Right cardiac atrium (tissue), 5 donors: Measurements from ENCODE around the gene MISP3. TPM values are rescaled to one million over a fixed set of nuclear protein-coding genes. Genes with fewer than 3 reads are reported as not detected.

Source experiments
- ATAC-seq, 2 donors: fragments of 200-7000 bp; cut with Tn5 transposase; one replicate each; pipeline versions ENCODE4 v1.8.0 to v1.9.1; 2020; ENCODE audit warnings: moderate library complexity in 2 of 2, mild to moderate bottlenecking in 1 of 2
- DNase-seq, 3 donors: peaks; one replicate each; pipeline ENCODE4 v3.0.0-alpha.2; 2020
- H3K27ac ChIP-seq: one replicate; pipeline ENCODE4 v1.5.1; 2013; ENCODE audit warnings: mild to moderate bottlenecking, low read length, control low read depth, moderate library complexity
- H3K27me3 ChIP-seq: one replicate; pipeline ENCODE4 v1.6.1; 2013; ENCODE audit not compliant: control insufficient read depth, insufficient read depth
- H3K4me1 ChIP-seq: one replicate; pipeline ENCODE4 v1.6.1; 2013; ENCODE audit warnings: low read length; ENCODE audit not compliant: control insufficient read depth, insufficient read depth
- H3K4me3 ChIP-seq: one replicate; pipeline ENCODE4 v1.5.1; 2013; ENCODE audit warnings: low read length, control low read depth
- H3K9me3 ChIP-seq: one replicate; pipeline ENCODE4 v1.6.1; 2013; ENCODE audit warnings: low read length; ENCODE audit not compliant: control insufficient read depth
- WGBS: extraction: QIAGEN DNeasy Blood & Tissue Kit; methylation state at CpG from one replicate; pipeline ENCODE4 v1.1.7; 2013; 5-methylcytosine and 5-hydroxymethylcytosine counted together
- intact Hi-C, 4 donors: fragments of 100-400 bp; cut with DNase I; formaldehyde crosslinking; loops; one replicate each; pipeline versions ENCODE4 v1.11.0 to v1.14.0; 2022 to 2023
- polyA plus RNA-seq: library from polyadenylated mRNA; stranded (reverse); fragments of 200-250 nt; gene quantifications from one replicate; pipeline ENCODE4 v1.2.3, GENCODE V29; 2013
- total RNA-seq, 4 donors: library from RNA; stranded (reverse); fragmentation: NEBNext Ultra II Directional; extraction: Animal tissue kit (Norgen Biotek cat#: 25700); gene quantifications; one replicate each; pipeline ENCODE4 v1.2.1, GENCODE V29; 2021
- donor health status: healthy with polysubstance abuse.
- donor health status: DM: no; HTN: yes; CAD: no.
- donor health status: DM: no; HTN: no; CAD: no.
- donor health status: DM: no; HTN: yes; CAD: no; lungs with severe emphysema.
- donor health status: DM: yes; HTN: yes; CAD: no.

MISP3 gene
- total and polyA plus RNA-seq, 5 donors = 6.4 to 11.1 (median 9.4) TPM

GRCh38 chr19:14107581-14108461 lies 35.2 kb downstream of the MISP3 start:
- peaks cover 9% of the 10 kb centered on the region for H3K4me1 ChIP-seq
- DNase-seq = peak; percentile 58 to 87 (median 83)
- H3K4me3 ChIP-seq = no peak overlapping the region
- peak overlapping the region; percentile 93 for H3K27ac ChIP-seq
- H3K9me3 ChIP-seq = no peaks in the 10 kb centered on the region
- peak; percentile 80 to 86 for ATAC-seq
- WGBS = 59% methylated on average over 23 of the region's 23 CpGs
- intact Hi-C loops = no loop called here
- no peaks in the 10 kb centered on the region for H3K27me3 ChIP-seq

- H3K27ac ChIP-seq = no peak overlapping the region
- H3K27me3 ChIP-seq = no peaks in the 10 kb centered on the region
- ATAC-seq (no peak), DNase-seq (no peak)
- WGBS = 57% methylated on average over 2 of the region's 2 CpGs
- no peaks in the 10 kb centered on the region for H3K9me3 ChIP-seq
- no peak overlapping the region for H3K4me3 ChIP-seq
- peaks cover 15% of the 10 kb centered on the region for H3K4me1 ChIP-seq
- intact Hi-C loops = no loop called here
Measured at GRCh38 chr19:14110650-14111049, 38.1 kb downstream of the MISP3 start.

- H3K27ac ChIP-seq = peak overlapping the region; percentile 1
- H3K4me1 ChIP-seq = peaks cover 15% of the 10 kb centered on the region
- no peaks in the 10 kb centered on the region for H3K27me3 ChIP-seq
- H3K4me3 ChIP-seq = no peak overlapping the region
- no peaks in the 10 kb centered on the region for H3K9me3 ChIP-seq
- WGBS = 66% methylated on average over 1 of the region's 1 CpG
- intact Hi-C loops = no loop called here
- DNase-seq (no peak), ATAC-seq (no peak)
Measured at GRCh38 chr19:14111486-14111885, 38.9 kb downstream of the MISP3 start.

- DNase-seq = peak; percentile 44 to 79 (median 75)
- Histone ChIP-seq H3K9me3 (no peaks in the 10 kb centered on the region), H3K27me3 (no peaks in the 10 kb centered on the region), H3K27ac (peak overlapping the region; percentile 80), H3K4me1 (peaks cover 15% of the 10 kb centered on the region), H3K4me3 (no peak overlapping the region)
- ATAC-seq = peak; percentile 9 to 12
- intact Hi-C loops = no loop called here
- WGBS = 38% methylated on average over 12 of the region's 12 CpGs
Measured at GRCh38 chr19:14112051-14112808, 39.6 kb downstream of the MISP3 start.

- WGBS = 18% methylated on average over 12 of the region's 12 CpGs
- Histone ChIP-seq H3K27ac (peak overlapping the region; percentile 80), H3K4me3 (no peak overlapping the region), H3K9me3 (no peaks in the 10 kb centered on the region), H3K27me3 (no peaks in the 10 kb centered on the region), H3K4me1 (peaks cover 15% of the 10 kb centered on the region)
- DNase-seq (peak; percentile 53 to 82 (median 82)), ATAC-seq (peak; percentile 14 to 20)
- intact Hi-C loops = no loop called here
Measured at GRCh38 chr19:14112809-14113385, 40.3 kb downstream of the MISP3 start.

GRCh38 chr19:14113762-14114414 lies 41.3 kb downstream of the MISP3 start:
- no peak overlapping the region for H3K4me3 ChIP-seq
- 81% methylated on average over 18 of the region's 18 CpGs for WGBS
- no peaks in the 10 kb centered on the region for H3K27me3 ChIP-seq
- DNase-seq (peak; percentile 49 to 82 (median 76)), ATAC-seq (no peak)
- peaks cover 15% of the 10 kb centered on the region for H3K4me1 ChIP-seq
- intact Hi-C loops = no loop called here
- peak overlapping the region; percentile 80 for H3K27ac ChIP-seq
- no peaks in the 10 kb centered on the region for H3K9me3 ChIP-seq

- intact Hi-C loops = no loop called here
- H3K9me3 ChIP-seq = no peaks in the 10 kb centered on the region
- ATAC-seq = no peak
- no peak overlapping the region for H3K4me3 ChIP-seq
- peak in 1 of 3 donors; percentile 54 for DNase-seq
- no peaks in the 10 kb centered on the region for H3K27me3 ChIP-seq
- 85% methylated on average over 7 of the region's 7 CpGs for WGBS
- H3K4me1 ChIP-seq = peaks cover 15% of the 10 kb centered on the region
- H3K27ac ChIP-seq = peak overlapping the region; percentile 44
Measured at GRCh38 chr19:14114439-14114838, 41.9 kb downstream of the MISP3 start.

GRCh38 chr19:14114854-14115253 lies 42.3 kb downstream of the MISP3 start:
- Histone ChIP-seq H3K9me3 (no peaks in the 10 kb centered on the region), H3K27ac (peak overlapping the region; percentile 44), H3K4me3 (no peak overlapping the region), H3K27me3 (no peaks in the 10 kb centered on the region), H3K4me1 (peaks cover 19% of the 10 kb centered on the region)
- intact Hi-C loops = loop anchor here in 2 of 4 donors (5.0 kb wide), 2 partner anchors 33 to 43 kb away; partner anchors contain the start of gene MISP3 (in 1 of the 2)
- DNase-seq (peak; percentile 65 to 87 (median 85)), ATAC-seq (no peak)
- 29% methylated on average over 9 of the region's 9 CpGs for WGBS

- intact Hi-C loops = loop anchor here in 2 of 4 donors (5.0 kb wide), 2 partner anchors 33 to 43 kb away; partner anchors contain the start of gene MISP3 (in 1 of the 2)
- Histone ChIP-seq H3K27me3 (no peaks in the 10 kb centered on the region), H3K4me3 (peak overlapping the region; percentile 95), H3K27ac (peak overlapping the region; percentile 95), H3K9me3 (no peaks in the 10 kb centered on the region), H3K4me1 (peaks cover 23% of the 10 kb centered on the region)
- ATAC-seq (no peak), DNase-seq (peak in 2 of 3 donors; percentile 52 to 55)
- 53% methylated on average over 5 of the region's 5 CpGs for WGBS
Measured at GRCh38 chr19:14115756-14116155, 43.2 kb downstream of the MISP3 start.

GRCh38 chr19:14116525-14116917 lies 43.9 kb downstream of the MISP3 start:
- no peak for ATAC-seq
- intact Hi-C loops = loop anchor here in 2 of 4 donors (5.0 kb wide), 2 partner anchors 34 to 44 kb away; partner anchors contain the start of gene MISP3 (in 1 of the 2)
- Histone ChIP-seq H3K4me3 (peak overlapping the region; percentile 95), H3K9me3 (no peaks in the 10 kb centered on the region), H3K27me3 (no peaks in the 10 kb centered on the region), H3K4me1 (peaks cover 23% of the 10 kb centered on the region), H3K27ac (peak overlapping the region; percentile 95)
- WGBS = 3% methylated on average over 6 of the region's 6 CpGs
- no peak for DNase-seq
